IMR-90 (cell line): Measurements from ENCODE around the gene BHLHA9. TPM values are rescaled to one million over a fixed set of nuclear protein-coding genes. Genes with fewer than 3 reads are reported as not detected.
A peak's percentile ranks its signal among the peaks of the same experiment; 100 is the strongest.

Experiments used
- ATAC-seq: fragments of 200-7000 bp; cut with Tn5 transposase; 2 replicates; pipeline ENCODE4 v1.9.1; 2020; ENCODE audit warnings: low read depth, mild to moderate bottlenecking, moderate library complexity
- BruUV-seq: library from RNA; stranded (reverse); fragments of 400-500 nt; replicated peaks from 2 replicates; lab custom pipeline; 2021; lab: Mats Ljungman, UMichigan
- CTCF ChIA-PET: fragments of 300-600 bp; formaldehyde crosslinking; extraction: SDS; loops from one replicate; lab custom pipeline; 2021; ENCODE audit warnings: antibody characterized with exemption; lab: Yijun Ruan, JAX
- POLR2A ChIA-PET: fragments of 300-600 bp; sonication (Branson Sonifier 250); formaldehyde crosslinking; loops from one replicate; lab custom pipeline; 2022; ENCODE audit warnings: antibody characterized with exemption; ENCODE audit not compliant: unreplicated experiment; lab: Charles Lee
- DNase-seq: peaks from one replicate; pipeline ENCODE4 v3.0.0; 2013
- H2AFZ ChIP-seq: replicated peaks from 2 replicates; pipeline ENCODE3; 2013; ENCODE audit warnings: low read length, mild to moderate bottlenecking; ENCODE audit not compliant: poor library complexity
- H2AK5ac ChIP-seq: 2 replicates; pipeline ENCODE4 v1.6.1; 2013; ENCODE audit warnings: low read depth, low read length, inconsistent platforms
- H2AK9ac ChIP-seq: replicated peaks from 2 replicates; pipeline ENCODE3; 2013; ENCODE audit warnings: mild to moderate bottlenecking, low read depth, low read length, moderate library complexity; ENCODE audit not compliant: poor library complexity
- H2BK120ac ChIP-seq: 2 replicates; pipeline ENCODE4 v1.6.1; 2013; ENCODE audit warnings: low read depth, low read length, inconsistent platforms
- H2BK15ac ChIP-seq: 3 replicates; pipeline ENCODE4 v1.6.1; 2013; ENCODE audit warnings: low read depth, low read length, inconsistent platforms
- H2BK20ac ChIP-seq: 2 replicates; pipeline ENCODE4 v1.6.1; 2013; ENCODE audit warnings: low read depth, mild to moderate bottlenecking, inconsistent platforms, low read length, moderate library complexity
- H2BK5ac ChIP-seq: 2 replicates; pipeline ENCODE4 v1.6.1; 2013; ENCODE audit warnings: mild to moderate bottlenecking, low read depth, low read length, inconsistent platforms; ENCODE audit not compliant: poor library complexity, severe bottlenecking
- H3K14ac ChIP-seq: replicated peaks from 2 replicates; pipeline ENCODE4 v1.6.1; 2013; ENCODE audit warnings: low read depth, low read length, inconsistent platforms
- H3K18ac ChIP-seq: 2 replicates; pipeline ENCODE4 v1.6.1; 2013; ENCODE audit warnings: low read depth, low read length, control low read depth
- H3K23ac ChIP-seq: 2 replicates; pipeline ENCODE4 v1.6.1; 2013; ENCODE audit warnings: low read depth, low read length, inconsistent platforms
- H3K27ac ChIP-seq: 2 replicates; pipeline ENCODE4 v1.5.1; 2013; ENCODE audit warnings: mild to moderate bottlenecking, control low read depth, low read length; ENCODE audit not compliant: insufficient read depth
- H3K27me3 ChIP-seq: 2 replicates; pipeline ENCODE4 v1.6.1; 2013; ENCODE audit warnings: low read length; ENCODE audit not compliant: control insufficient read depth, insufficient read depth
- H3K36me3 ChIP-seq: 2 replicates; pipeline ENCODE4 v1.6.1; 2013; ENCODE audit warnings: low read length, mixed read lengths; ENCODE audit not compliant: control insufficient read depth, insufficient read depth
- H3K4ac ChIP-seq: 2 replicates; pipeline ENCODE4 v1.6.1; 2013; ENCODE audit warnings: low read depth, low read length, inconsistent platforms
- H3K4me1 ChIP-seq: 2 replicates; pipeline ENCODE4 v1.6.1; 2013; ENCODE audit warnings: low read length, mixed read lengths; ENCODE audit not compliant: control insufficient read depth, insufficient read depth
- H3K4me2 ChIP-seq: 2 replicates; pipeline ENCODE4 v1.6.1; 2013; ENCODE audit warnings: low read depth, mild to moderate bottlenecking, control low read depth, low read length, moderate library complexity
- H3K4me3 ChIP-seq: 2 replicates; pipeline ENCODE4 v1.5.1; 2013; ENCODE audit warnings: low read depth, mild to moderate bottlenecking, control low read depth, low read length, moderate library complexity; ENCODE audit not compliant: insufficient read depth
- H3K56ac ChIP-seq: 2 replicates; pipeline ENCODE4 v1.6.1; 2013; ENCODE audit warnings: low read length, inconsistent platforms; ENCODE audit not compliant: insufficient read depth; ENCODE audit errors: extremely low read depth
- H3K79me1 ChIP-seq, 2 experiments: 2 replicates each; pipeline ENCODE4 v1.6.1; 2013; ENCODE audit warnings: low read length in 2 of 2, inconsistent platforms in 1 of 2, low read depth in 1 of 2
- H3K9ac ChIP-seq: 2 replicates; pipeline ENCODE4 v1.6.1; 2013; ENCODE audit warnings: low read depth, low read length, control low read depth
- H3K9me1 ChIP-seq: 2 replicates; pipeline ENCODE4 v1.6.1; 2013; ENCODE audit warnings: low read length, inconsistent platforms; ENCODE audit not compliant: insufficient read depth
- H3K9me3 ChIP-seq: 2 replicates; pipeline ENCODE4 v1.6.1; 2013; ENCODE audit warnings: low read length; ENCODE audit not compliant: control insufficient read depth, insufficient read depth
- H4K20me1 ChIP-seq: 2 replicates; pipeline ENCODE4 v1.6.1; 2013; ENCODE audit warnings: low read length, inconsistent platforms; ENCODE audit not compliant: insufficient read depth
- H4K5ac ChIP-seq: 2 replicates; pipeline ENCODE4 v1.6.1; 2013; ENCODE audit warnings: mild to moderate bottlenecking, low read depth, low read length, control low read depth
- H4K8ac ChIP-seq, 2 experiments: 2 replicates each; pipeline ENCODE4 v1.6.1; 2013; ENCODE audit warnings: low read depth in 2 of 2, low read length in 2 of 2, control low read depth in 1 of 2, inconsistent platforms in 1 of 2
- H4K91ac ChIP-seq: 2 replicates; pipeline ENCODE4 v1.6.1; 2013; ENCODE audit warnings: low read depth, low read length, inconsistent platforms; ENCODE audit not compliant: insufficient read depth
- BHLHE40 ChIP-seq: fragments of 150-350 bp; IDR thresholded peaks from 2 replicates; pipeline ENCODE4 v1.6.1; 2016; ENCODE audit warnings: mild to moderate bottlenecking, low read depth, low read length
- CEBPB ChIP-seq: IDR thresholded peaks from 2 replicates; pipeline ENCODE4 v1.6.1; 2012; ENCODE audit warnings: low read depth, low read length, improper control_type of control experiment
- CHD1 ChIP-seq: IDR thresholded peaks from 2 replicates; pipeline ENCODE4 v1.6.1; 2012; ENCODE audit warnings: low read depth, low read length, improper control_type of control experiment
- CTCF ChIP-seq: conservative IDR thresholded peaks from 2 replicates; pipeline ENCODE4 v1.5.1; 2012; ENCODE audit warnings: mild to moderate bottlenecking, low read depth, low read length, improper control_type of control experiment
- ELK1 ChIP-seq: fragments of 150-350 bp; IDR thresholded peaks from 2 replicates; pipeline ENCODE4 v1.6.1; 2016; ENCODE audit warnings: low read depth, mild to moderate bottlenecking, low read length, moderate library complexity, borderline replicate concordance
- FOS ChIP-seq: fragments of 150-350 bp; IDR thresholded peaks from 2 replicates; pipeline ENCODE4 v1.6.1; 2016; ENCODE audit warnings: low read depth, low read length
- MAFK ChIP-seq: IDR thresholded peaks from 2 replicates; pipeline ENCODE4 v1.6.1; 2012; ENCODE audit warnings: low read depth, low read length, improper control_type of control experiment
- MXI1 ChIP-seq: IDR thresholded peaks from 2 replicates; pipeline ENCODE4 v1.6.1; 2012; ENCODE audit warnings: low read depth, mild to moderate bottlenecking, low read length, moderate library complexity, borderline replicate concordance
- NFE2L2 ChIP-seq: fragments of 150-350 bp; IDR thresholded peaks from 2 replicates; pipeline ENCODE4 v1.6.1; 2016; ENCODE audit warnings: low read depth, mild to moderate bottlenecking, low read length
- POLR2A ChIP-seq: IDR thresholded peaks from 2 replicates; pipeline ENCODE4 v1.6.1; 2012; ENCODE audit warnings: mild to moderate bottlenecking, low read depth, low read length
- RAD21 ChIP-seq: IDR thresholded peaks from 2 replicates; pipeline ENCODE4 v1.6.1; 2012; ENCODE audit warnings: low read length, improper control_type of control experiment
- RCOR1 ChIP-seq: IDR thresholded peaks from 2 replicates; pipeline ENCODE4 v1.6.1; 2012; ENCODE audit warnings: mild to moderate bottlenecking, low read length, improper control_type of control experiment; ENCODE audit not compliant: insufficient replicate concordance
- RFX5 ChIP-seq: IDR thresholded peaks from 2 replicates; pipeline ENCODE4 v1.8.0; 2012; ENCODE audit warnings: low read depth, mild to moderate bottlenecking, low read length, moderate library complexity
- SMC3 ChIP-seq: fragments of 150-350 bp; IDR thresholded peaks from 2 replicates; pipeline ENCODE4 v1.6.1; 2016; ENCODE audit warnings: low read depth, mild to moderate bottlenecking, antibody characterized with exemption, low read length, moderate library complexity
- USF2 ChIP-seq: fragments of 150-350 bp; IDR thresholded peaks from 2 replicates; pipeline ENCODE4 v1.6.1; 2017; ENCODE audit warnings: mild to moderate bottlenecking, antibody characterized with exemption, low read length, low read depth
- WGBS, 2 experiments: methylation state at CpG; one replicate each; pipeline versions ENCODE4 v1.1.5 to v1.1.7; 2013; ENCODE audit warnings: missing lambda C conversion rate in 2 of 2; ENCODE audit not compliant: insufficient read length in 1 of 2; ENCODE audit errors: extremely low coverage in 2 of 2; 5-methylcytosine and 5-hydroxymethylcytosine counted together
- dilution Hi-C: fragments of 300-500 bp; cut with HindIII; formaldehyde crosslinking; loops from one replicate; pipeline ENCODE4 v1.14.3; 2018; ENCODE audit warnings: low sequenced_read_pairs; ENCODE audit not compliant: unreplicated experiment
- in situ Hi-C: fragments of 300-500 bp; cut with MboI; formaldehyde crosslinking; loops from 3 replicates; pipeline ENCODE4 v1.14.3; 2019; ENCODE audit warnings: low sequenced_read_pairs, inconsistent platforms, mixed read lengths
- intact Hi-C: fragments of 100-400 bp; cut with micrococcal nuclease; formaldehyde crosslinking; loops from 2 replicates; pipeline ENCODE4 v1.10.0; 2022
- polyA plus RNA-seq, 3 experiments: library from polyadenylated mRNA; depleted of rRNA; stranded (reverse); fragments of >200 nt; gene quantifications; 2 replicates each; pipeline ENCODE4 v1.2.3, GENCODE V29; 2012; ENCODE audit warnings: low replicate concordance in 1 of 3
- total RNA-seq: library from RNA; depleted of rRNA; stranded (reverse); fragments of >200 nt; gene quantifications from 2 replicates; pipeline ENCODE4 v1.2.3, GENCODE V29; 2012

Gene BHLHA9
- total and polyA plus RNA-seq, 2 of the 4 experiments (the other 2 are of a cell fraction): not detected

GRCh38 chr17:1229900-1230501 is 40.2 kb upstream of the BHLHA9 start:
- H3K79me1 ChIP-seq: no peaks in the 10 kb centered on the region
- H4K91ac ChIP-seq: no peak overlapping the region
- H4K20me1 ChIP-seq: peaks cover 6% of the 10 kb centered on the region
- CTCF ChIA-PET: no interaction called here
- H2BK120ac ChIP-seq: no peak overlapping the region
- no peaks in the 10 kb centered on the region for H3K9me1 ChIP-seq
- H3K4me1 ChIP-seq: peaks cover 4% of the 10 kb centered on the region
- H4K5ac ChIP-seq: no peak overlapping the region
- no peaks in the 10 kb centered on the region for H3K36me3 ChIP-seq
- peak overlapping the region; percentile 35; the same call in 1 of the 2 replicates for H3K4me3 ChIP-seq
- in situ Hi-C loops (no loop called here), dilution Hi-C loops (no loop called here), intact Hi-C loops (no loop called here)
- H3K18ac ChIP-seq: no peak overlapping the region
- TF ChIP-seq FOS (no peak), POLR2A (no peak), USF2 (no peak), RCOR1 (no peak), NFE2L2 (no peak), CTCF (no peak), ELK1 (no peak), CEBPB (no peak), BHLHE40 (no peak), RFX5 (no peak), MXI1 (no peak), RAD21 (no peak), MAFK (no peak), CHD1 (no peak), SMC3 (no peak)
- no peak overlapping the region for H2AFZ ChIP-seq
- no peak overlapping the region for H3K14ac ChIP-seq
- 2% methylated on average over 18 of the region's 51 CpGs; no CpG with 5 or more reads in 1 of the 2 experiments for WGBS, 2 experiments
- POLR2A ChIA-PET: interaction anchor here (0.6 kb wide), 1 partner anchor 252 kb away, joined by 3 read pairs; no protein-coding TSS in a partner anchor
- H4K8ac ChIP-seq: no peak overlapping the region
- peak overlapping the region; percentile 49; the same call in 1 of the 2 replicates for H3K23ac ChIP-seq
- H3K4ac ChIP-seq: no peak overlapping the region
- DNase-seq (no peak), ATAC-seq (no peak)
- peak overlapping the region; percentile 28; the same call in 1 of the 2 replicates for H3K4me2 ChIP-seq
- H2BK5ac ChIP-seq: no peak overlapping the region
- H3K27me3 ChIP-seq: peaks cover 60% of the 10 kb centered on the region
- no peak overlapping the region for H2AK9ac ChIP-seq
- H3K56ac ChIP-seq: no peak overlapping the region
- H2BK15ac ChIP-seq: no peak overlapping the region
- H3K9ac ChIP-seq: no peak overlapping the region
- no peak overlapping the region for H2AK5ac ChIP-seq
- H3K9me3 ChIP-seq: peaks cover 2% of the 10 kb centered on the region; the same call in 1 of the 2 replicates
- H2BK20ac ChIP-seq: no peak overlapping the region
- H3K27ac ChIP-seq: no peak overlapping the region
- BruUV-seq: no TSS peak
